Hepatocyte (in vitro differentiated cells): ENCODE data around the gene LDLRAD4. TPM values are rescaled to one million over a fixed set of nuclear protein-coding genes. Genes with fewer than 3 reads are reported as not detected.

Source experiments
- DNase-seq: peaks from one replicate; pipeline ENCODE4 v3.0.0-alpha.2; 2016; ENCODE audit warnings: low spot score
- H2AFZ ChIP-seq: fragments of 200-600 bp; sonication (generic); 2 replicates; pipeline ENCODE4 v1.6.0; 2016; ENCODE audit warnings: antibody characterized with exemption, mild to moderate bottlenecking
- H3K27ac ChIP-seq: fragments of 200-600 bp; sonication (generic); 2 replicates; pipeline ENCODE4 v1.5.1; 2016; ENCODE audit warnings: mild to moderate bottlenecking
- H3K27me3 ChIP-seq: fragments of 200-600 bp; sonication (generic); 2 replicates; pipeline ENCODE4 v1.6.1; 2016
- H3K36me3 ChIP-seq: fragments of 200-600 bp; sonication (generic); replicated peaks from 2 replicates; pipeline ENCODE4 v1.5.1; 2016; ENCODE audit warnings: low read depth; ENCODE audit not compliant: insufficient read depth
- H3K4me1 ChIP-seq: fragments of 200-600 bp; sonication (generic); 2 replicates; pipeline ENCODE4 v1.5.1; 2016; ENCODE audit warnings: mild to moderate bottlenecking, moderate library complexity; ENCODE audit not compliant: insufficient read depth
- H3K4me2 ChIP-seq: fragments of 200-600 bp; sonication (generic); 2 replicates; pipeline ENCODE4 v1.6.0; 2016
- H3K4me3 ChIP-seq: fragments of 200-600 bp; sonication (generic); 2 replicates; pipeline ENCODE4 v1.5.1; 2016; ENCODE audit warnings: mild to moderate bottlenecking
- H3K79me2 ChIP-seq: fragments of 200-600 bp; sonication (generic); 2 replicates; pipeline ENCODE4 v1.6.0; 2017; ENCODE audit warnings: mild to moderate bottlenecking
- H3K9me2 ChIP-seq: fragments of 200-600 bp; sonication (generic); replicated peaks from 2 replicates; pipeline ENCODE4 v1.6.0; 2017; ENCODE audit warnings: mild to moderate bottlenecking; ENCODE audit not compliant: insufficient read depth
- H3K9me3 ChIP-seq: fragments of 200-600 bp; sonication (generic); 2 replicates; pipeline ENCODE4 v1.5.1; 2016; ENCODE audit warnings: low read depth, mild to moderate bottlenecking
- H4K20me1 ChIP-seq: fragments of 200-600 bp; sonication (generic); 2 replicates; pipeline ENCODE4 v1.6.0; 2016; ENCODE audit warnings: mild to moderate bottlenecking; ENCODE audit not compliant: insufficient read depth, poor library complexity, severe bottlenecking
- CTCF ChIP-seq: fragments of 200-600 bp; sonication (generic); IDR thresholded peaks from 2 replicates; pipeline ENCODE4 v1.5.1; 2016; ENCODE audit warnings: antibody characterized with exemption, mild to moderate bottlenecking; ENCODE audit not compliant: poor library complexity
- EZH2 ChIP-seq: fragments of 200-600 bp; sonication (generic); IDR thresholded peaks from 2 replicates; pipeline ENCODE4 v1.6.1; 2016; ENCODE audit warnings: antibody characterized with exemption, mild to moderate bottlenecking, borderline replicate concordance
- EZH2phosphoT487 ChIP-seq: fragments of 200-600 bp; sonication (generic); IDR thresholded peaks from one replicate; pipeline ENCODE4 v1.6.1; 2018; ENCODE audit warnings: antibody characterized with exemption, mild to moderate bottlenecking, low read depth, moderate library complexity; ENCODE audit not compliant: unreplicated experiment, severe bottlenecking
- WGBS: methylation state at CpG from one replicate; pipeline ENCODE4 v1.1.6; 2016; ENCODE audit warnings: low lambda C conversion rate; ENCODE audit errors: missing lambda C conversion rate; 5-methylcytosine and 5-hydroxymethylcytosine counted together
- polyA plus RNA-seq: library from polyadenylated mRNA; unstranded; fragments of >200 nt; fragmentation: Nextera tagmentation; extraction: Ambion mirVana; gene quantifications from 2 replicates; pipeline ENCODE4 v1.2.1, GENCODE V29; 2016
- total RNA-seq: library from RNA; depleted of rRNA; stranded (reverse); fragments of >200 nt; gene quantifications from 2 replicates; pipeline ENCODE4 v1.2.3, GENCODE V29; 2014

Gene LDLRAD4
- total and polyA plus RNA-seq, 2 experiments from 2014 or later, result 15.1 to 29.0 TPM

DNA sequence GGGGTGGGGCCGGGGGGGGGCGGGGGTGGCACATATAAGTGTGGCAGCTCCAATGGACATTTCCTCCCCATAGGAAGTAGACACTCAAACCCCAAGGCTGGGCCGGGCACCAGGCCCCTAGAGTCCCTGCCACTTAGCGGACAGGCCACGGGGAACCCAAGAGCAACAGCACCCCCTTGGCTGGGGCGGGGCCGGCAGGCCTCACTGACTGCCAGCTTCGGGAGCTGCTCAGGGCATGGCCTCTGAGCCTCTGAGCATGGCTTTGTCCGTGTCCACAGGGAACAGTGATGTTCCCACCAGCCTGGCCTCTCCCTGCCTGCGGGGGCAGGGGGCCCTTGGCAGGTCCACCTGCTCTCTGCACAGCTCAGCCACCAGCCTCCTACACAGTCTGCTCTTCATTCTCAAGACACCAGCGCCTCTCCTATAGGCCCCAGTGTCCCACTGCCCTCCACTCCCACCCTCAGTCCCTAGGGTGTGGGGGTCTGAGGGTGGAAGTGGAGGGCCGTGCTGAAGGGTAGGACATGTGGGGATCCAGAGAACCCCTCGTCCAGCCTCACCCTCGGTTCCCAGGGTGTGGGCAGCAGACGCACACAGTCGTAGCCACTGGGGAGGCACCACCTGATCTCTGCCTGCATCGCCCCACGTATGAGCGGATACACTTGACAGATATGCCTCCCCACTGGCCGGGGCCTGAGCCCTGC is 401.1 kb downstream of the LDLRAD4 start:
- DNase-seq, result no peak
- Histone ChIP-seq H3K79me2 (no peaks in the 10 kb centered on the region), H3K4me3 (no peak overlapping the region), H3K4me2 (no peak overlapping the region), H3K27ac (no peak overlapping the region), H3K36me3 (no peaks in the 10 kb centered on the region), H3K27me3 (no peaks in the 10 kb centered on the region), H3K9me2 (no peaks in the 10 kb centered on the region), H4K20me1 (no peaks in the 10 kb centered on the region), H3K9me3 (no peaks in the 10 kb centered on the region), H2AFZ (no peak overlapping the region), H3K4me1 (no peaks in the 10 kb centered on the region)
- 97% methylated on average over 18 of the region's 20 CpGs for WGBS
- TF ChIP-seq EZH2phosphoT487, result no peak
- TF ChIP-seq EZH2, result no peak
- no peak for TF ChIP-seq CTCF

- Histone ChIP-seq H3K9me2 (no peaks in the 10 kb centered on the region), H3K27me3 (no peaks in the 10 kb centered on the region), H3K79me2 (no peaks in the 10 kb centered on the region), H3K9me3 (no peaks in the 10 kb centered on the region), H3K4me1 (no peaks in the 10 kb centered on the region), H3K36me3 (no peaks in the 10 kb centered on the region), H3K27ac (no peak overlapping the region), H3K4me2 (no peak overlapping the region), H3K4me3 (no peak overlapping the region), H4K20me1 (no peaks in the 10 kb centered on the region), H2AFZ (no peak overlapping the region)
- TF ChIP-seq EZH2phosphoT487 (no peak), EZH2 (no peak), CTCF (no peak)
- WGBS, result 89% methylated on average over 10 of the region's 10 CpGs
- DNase-seq, result no peak
Measured at GRCh38 chr18:13620206-13620672, 401.7 kb downstream of the LDLRAD4 start.

DNA sequence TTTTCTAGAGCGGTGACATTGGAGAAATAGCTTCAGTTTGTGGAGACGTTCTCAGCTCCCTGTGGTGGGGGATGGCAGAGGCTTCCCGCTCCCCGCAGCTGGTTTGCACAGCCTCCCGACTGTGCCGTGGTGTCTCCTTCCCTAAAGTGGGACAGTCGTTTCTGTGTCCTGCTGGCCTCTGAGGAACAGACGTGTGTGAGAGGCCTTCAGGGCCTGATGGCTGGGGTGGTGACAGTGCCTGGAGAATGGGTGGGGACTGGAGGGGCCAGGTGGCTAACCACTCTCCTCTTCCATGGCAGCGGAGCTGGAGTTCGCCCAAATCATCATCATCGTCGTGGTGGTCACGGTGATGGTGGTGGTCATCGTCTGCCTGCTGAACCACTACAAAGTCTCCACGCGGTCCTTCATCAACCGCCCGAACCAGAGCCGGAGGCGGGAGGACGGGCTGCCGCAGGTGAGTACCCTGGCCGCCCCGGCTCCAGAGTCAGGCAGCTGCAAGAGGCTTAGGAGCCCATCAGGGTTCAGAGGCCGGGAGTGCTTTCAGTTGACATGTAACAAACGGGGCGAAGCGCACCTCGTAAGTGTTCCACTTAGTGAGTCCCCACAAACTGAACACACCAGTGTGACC is 402.4 kb downstream of the LDLRAD4 start:
- H3K79me2 ChIP-seq, result no peaks in the 10 kb centered on the region
- no peak overlapping the region for H3K4me3 ChIP-seq
- H3K9me3 ChIP-seq, result no peaks in the 10 kb centered on the region
- H3K27ac ChIP-seq, result no peak overlapping the region
- no peaks in the 10 kb centered on the region for H3K9me2 ChIP-seq
- H3K36me3 ChIP-seq, result no peaks in the 10 kb centered on the region
- no peak overlapping the region for H2AFZ ChIP-seq
- WGBS, result 95% methylated on average over 28 of the region's 29 CpGs
- no peaks in the 10 kb centered on the region for H3K27me3 ChIP-seq
- DNase-seq, result no peak
- no peak for TF ChIP-seq EZH2phosphoT487
- TF ChIP-seq EZH2, result no peak
- TF ChIP-seq CTCF, result no peak
- H3K4me1 ChIP-seq, result no peaks in the 10 kb centered on the region
- no peaks in the 10 kb centered on the region for H4K20me1 ChIP-seq
- no peak overlapping the region for H3K4me2 ChIP-seq
